OCI-LY3 (cell line): Measurements from ENCODE around the gene CCDC178.

Experiments used
- H2AFZ ChIP-seq: fragments of 200-600, 300-600 bp; shearing (Covaris generic); 2 replicates; pipeline ENCODE4 v1.6.0; 2014; ENCODE audit warnings: antibody characterized with exemption, low read depth, low read length
- H3K27ac ChIP-seq: fragments of 200-600, 300-600 bp; sonication (generic); 2 replicates; pipeline ENCODE4 v1.5.1; 2014; ENCODE audit warnings: mild to moderate bottlenecking, low read length, moderate library complexity, mixed read lengths
- H3K27me3 ChIP-seq: fragments of 200-600, 300-600 bp; sonication (generic); 2 replicates; pipeline ENCODE4 v1.6.1; 2014; ENCODE audit warnings: low read depth, low read length, mixed read lengths
- H3K36me3 ChIP-seq: fragments of 200-600, 300-600 bp; sonication (generic); replicated peaks from 2 replicates; pipeline ENCODE3; 2014; ENCODE audit warnings: low read depth, low read length, mixed read lengths
- H3K4me1 ChIP-seq: fragments of 300-600, 200-600 bp; sonication (generic); 2 replicates; pipeline ENCODE4 v1.6.1; 2014; ENCODE audit warnings: low read length, mixed read lengths
- H3K4me2 ChIP-seq: fragments of 200-600, 300-600 bp; sonication (generic); 2 replicates; pipeline ENCODE4 v1.6.1; 2014; ENCODE audit warnings: low read length, mixed read lengths
- H3K4me3 ChIP-seq: fragments of 300-600, 200-600 bp; sonication (generic); 2 replicates; pipeline ENCODE4 v1.5.1; 2014; ENCODE audit warnings: antibody characterized with exemption, mild to moderate bottlenecking, low read length, moderate library complexity
- H3K79me2 ChIP-seq: fragments of 300-600, 200-600 bp; shearing (Covaris generic); 2 replicates; pipeline ENCODE4 v1.6.1; 2014; ENCODE audit warnings: mild to moderate bottlenecking, low read length, mixed read lengths
- H3K9ac ChIP-seq: fragments of 300-600, 200-600 bp; shearing (Covaris generic); 2 replicates; pipeline ENCODE4 v1.6.0; 2014; ENCODE audit warnings: mild to moderate bottlenecking, low read length, moderate library complexity
- H3K9me3 ChIP-seq: fragments of 200-600, 300-600 bp; shearing (Covaris generic); 2 replicates; pipeline ENCODE4 v1.6.1; 2014; ENCODE audit warnings: low read length, mixed read lengths; ENCODE audit not compliant: insufficient read depth
- H4K20me1 ChIP-seq: fragments of 200-600, 300-600 bp; sonication (generic); 2 replicates; pipeline ENCODE4 v1.6.1; 2016; ENCODE audit warnings: low read length, mixed read lengths; ENCODE audit not compliant: insufficient read depth
- EZH2phosphoT487 ChIP-seq: fragments of 200-600 bp; shearing (Covaris generic); IDR thresholded peaks from 2 replicates; pipeline ENCODE4 v1.6.1; 2018; ENCODE audit warnings: antibody characterized with exemption, mixed run types, low read depth
- TF ChIP-seq, protein P1 (sequence below): fragments of 200-600, 300-600 bp; sonication (generic); IDR thresholded peaks from 2 replicates; pipeline ENCODE4 v1.5.1; 2014; ENCODE audit warnings: antibody characterized with exemption, low read length, low read depth

Gene CCDC178

DNA sequence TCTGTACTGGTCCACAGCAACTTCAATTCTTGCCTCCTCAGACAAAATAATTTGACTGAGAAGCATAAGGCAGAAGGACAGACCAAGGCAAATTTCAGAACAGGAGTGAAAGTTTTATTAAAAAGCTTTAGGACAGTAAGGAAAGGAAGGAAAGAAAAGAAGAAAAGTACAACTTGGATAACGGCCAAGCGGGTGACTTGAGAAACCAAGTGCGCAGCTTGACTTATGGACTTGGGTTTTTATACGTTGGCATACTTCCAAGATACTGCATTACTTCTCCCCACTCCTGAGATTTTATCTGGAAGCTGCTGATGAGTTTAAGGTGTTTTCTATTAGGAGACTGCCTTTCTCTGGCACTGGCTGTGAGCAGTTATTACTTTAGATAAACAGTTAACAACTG is 64.7 kb downstream of the CCDC178 start:
- Histone ChIP-seq H3K4me1 (no peaks in the 10 kb centered on the region), H3K27me3 (no peaks in the 10 kb centered on the region), H3K27ac (no peak overlapping the region), H3K4me2 (no peak overlapping the region), H3K36me3 (no peaks in the 10 kb centered on the region), H3K9me3 (no peaks in the 10 kb centered on the region), H3K9ac (no peak overlapping the region), H3K79me2 (no peaks in the 10 kb centered on the region), H4K20me1 (no peaks in the 10 kb centered on the region), H2AFZ (no peak overlapping the region), H3K4me3 (no peak overlapping the region)
- TF ChIP-seq, protein P1, sequence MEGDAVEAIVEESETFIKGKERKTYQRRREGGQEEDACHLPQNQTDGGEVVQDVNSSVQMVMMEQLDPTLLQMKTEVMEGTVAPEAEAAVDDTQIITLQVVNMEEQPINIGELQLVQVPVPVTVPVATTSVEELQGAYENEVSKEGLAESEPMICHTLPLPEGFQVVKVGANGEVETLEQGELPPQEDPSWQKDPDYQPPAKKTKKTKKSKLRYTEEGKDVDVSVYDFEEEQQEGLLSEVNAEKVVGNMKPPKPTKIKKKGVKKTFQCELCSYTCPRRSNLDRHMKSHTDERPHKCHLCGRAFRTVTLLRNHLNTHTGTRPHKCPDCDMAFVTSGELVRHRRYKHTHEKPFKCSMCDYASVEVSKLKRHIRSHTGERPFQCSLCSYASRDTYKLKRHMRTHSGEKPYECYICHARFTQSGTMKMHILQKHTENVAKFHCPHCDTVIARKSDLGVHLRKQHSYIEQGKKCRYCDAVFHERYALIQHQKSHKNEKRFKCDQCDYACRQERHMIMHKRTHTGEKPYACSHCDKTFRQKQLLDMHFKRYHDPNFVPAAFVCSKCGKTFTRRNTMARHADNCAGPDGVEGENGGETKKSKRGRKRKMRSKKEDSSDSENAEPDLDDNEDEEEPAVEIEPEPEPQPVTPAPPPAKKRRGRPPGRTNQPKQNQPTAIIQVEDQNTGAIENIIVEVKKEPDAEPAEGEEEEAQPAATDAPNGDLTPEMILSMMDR, result no peak
- TF ChIP-seq EZH2phosphoT487, result no peak

DNA sequence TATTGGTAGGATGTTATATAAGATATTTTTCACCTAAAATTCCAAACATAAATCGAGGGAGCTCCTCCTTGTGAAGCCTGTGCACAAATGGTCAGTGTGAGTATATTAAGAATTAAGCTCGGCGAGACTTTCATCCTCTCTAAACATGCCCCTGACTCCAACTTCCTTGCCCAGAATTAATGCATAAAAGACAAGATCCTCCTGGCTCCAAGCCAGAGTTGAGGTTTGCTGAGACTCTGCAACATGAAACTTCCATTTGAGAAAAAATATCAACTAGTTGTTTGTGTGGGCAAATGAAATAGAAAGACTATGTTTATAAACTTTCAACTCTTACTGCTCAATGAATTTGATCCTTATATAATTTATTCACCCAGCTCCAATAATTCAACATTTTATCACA is 68.1 kb downstream of the CCDC178 start:
- Histone ChIP-seq H3K4me1 (no peaks in the 10 kb centered on the region), H3K4me3 (no peak overlapping the region), H4K20me1 (no peaks in the 10 kb centered on the region), H2AFZ (no peak overlapping the region), H3K9ac (no peak overlapping the region), H3K27ac (no peak overlapping the region), H3K79me2 (no peaks in the 10 kb centered on the region), H3K9me3 (no peaks in the 10 kb centered on the region), H3K4me2 (no peak overlapping the region), H3K36me3 (no peaks in the 10 kb centered on the region), H3K27me3 (no peaks in the 10 kb centered on the region)
- TF ChIP-seq, protein P1, result no peak
- no peak for TF ChIP-seq EZH2phosphoT487

DNA sequence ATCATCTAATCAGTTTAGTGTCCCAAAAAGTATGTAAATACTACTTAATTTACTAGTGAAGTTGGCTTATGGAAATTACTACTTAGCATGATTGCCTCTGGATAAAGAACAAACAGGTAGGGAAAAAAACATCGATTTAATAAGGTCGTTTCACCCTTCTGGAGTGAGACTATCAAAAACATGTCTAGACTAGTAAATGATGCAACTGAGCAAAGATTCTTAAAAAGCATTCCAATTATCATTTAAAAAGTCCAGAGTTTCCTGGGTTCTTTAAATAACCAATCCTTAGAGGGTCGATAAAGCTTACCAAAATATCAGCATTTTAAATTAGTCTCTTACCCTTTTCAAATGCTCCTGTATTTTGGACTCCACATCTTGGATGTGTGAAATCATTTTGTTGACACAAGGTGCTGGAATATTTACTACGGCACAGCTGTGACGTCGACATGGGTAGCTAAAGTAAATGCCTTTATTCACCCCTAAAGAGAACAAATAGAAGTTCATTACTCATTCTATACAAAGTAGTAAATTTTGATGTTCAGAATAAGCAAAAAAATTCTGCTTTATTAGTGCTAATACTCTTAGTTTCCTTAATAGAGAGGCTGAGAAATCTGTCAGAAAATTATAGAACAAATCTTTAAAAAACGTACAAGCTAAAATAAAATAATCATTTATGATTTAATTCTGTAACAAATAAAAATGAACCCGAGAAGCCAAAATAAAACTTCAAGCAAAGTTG is 70.6 kb downstream of the CCDC178 start:
- Histone ChIP-seq H3K27ac (no peak overlapping the region), H3K36me3 (no peaks in the 10 kb centered on the region), H3K27me3 (no peaks in the 10 kb centered on the region), H3K9me3 (no peaks in the 10 kb centered on the region), H4K20me1 (no peaks in the 10 kb centered on the region), H3K9ac (no peak overlapping the region), H3K4me1 (no peaks in the 10 kb centered on the region), H3K4me3 (no peak overlapping the region), H2AFZ (no peak overlapping the region), H3K4me2 (no peak overlapping the region), H3K79me2 (no peaks in the 10 kb centered on the region)
- TF ChIP-seq, protein P1, result no peak
- TF ChIP-seq EZH2phosphoT487, result no peak

DNA sequence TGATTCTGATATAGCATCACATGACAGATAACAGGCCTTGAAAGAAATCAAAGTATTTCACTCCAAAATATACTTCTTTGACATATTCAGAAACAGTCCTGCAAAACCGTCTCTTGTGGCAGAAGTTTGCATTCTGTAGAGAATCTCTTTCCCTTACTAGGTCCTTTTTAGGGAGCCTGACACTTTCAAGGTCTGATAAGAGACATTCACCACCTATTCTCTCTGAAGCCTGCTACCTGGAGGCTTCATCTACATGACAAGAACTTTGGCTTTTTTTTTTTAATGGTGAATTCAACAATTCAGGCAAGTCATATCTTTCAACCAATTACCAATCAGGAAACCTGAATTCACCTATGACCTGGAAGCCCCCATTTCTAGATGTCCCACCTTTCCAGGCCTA is 83.8 kb downstream of the CCDC178 start:
- Histone ChIP-seq H3K27ac (no peak overlapping the region), H3K27me3 (no peaks in the 10 kb centered on the region), H3K79me2 (no peaks in the 10 kb centered on the region), H3K4me3 (no peak overlapping the region), H3K4me2 (no peak overlapping the region), H4K20me1 (no peaks in the 10 kb centered on the region), H3K4me1 (peaks cover 9% of the 10 kb centered on the region), H3K9ac (no peak overlapping the region), H3K9me3 (0 out of 2 replicates have a peak, but pooled peaks cover 6% of the 10 kb centered on the region), H2AFZ (no peak overlapping the region), H3K36me3 (no peaks in the 10 kb centered on the region)
- TF ChIP-seq EZH2phosphoT487, result no peak
- TF ChIP-seq, protein P1, result no peak
